OCI-LY7 (cell line): ENCODE measurements around the gene ICOS. TPM values are rescaled to one million over a fixed set of nuclear protein-coding genes. Genes with fewer than 3 reads are reported as not detected.

Experiments
- BruUV-seq: library from RNA; stranded (reverse); fragments of 400-500 nt; replicated peaks from 2 replicates; lab custom pipeline; 2021; lab: Mats Ljungman, UMichigan
- CTCF ChIA-PET: fragments of 300-600 bp; sonication (Branson Sonifier 250); formaldehyde crosslinking; loops from one replicate; lab custom pipeline; 2022; ENCODE audit warnings: antibody characterized with exemption; ENCODE audit not compliant: unreplicated experiment; lab: Charles Lee
- POLR2A ChIA-PET: fragments of 300-600 bp; sonication (Branson Sonifier 250); formaldehyde crosslinking; loops from one replicate; lab custom pipeline; 2022; ENCODE audit warnings: antibody characterized with exemption; lab: Charles Lee
- DNase-seq: peaks from one replicate; pipeline ENCODE4 v3.0.0-alpha.2; 2015; ENCODE audit warnings: low spot score
- H2AFZ ChIP-seq: fragments of 200-600 bp; sonication (generic), shearing (Covaris generic); 2 replicates; pipeline ENCODE4 v1.6.1; 2014; ENCODE audit warnings: mild to moderate bottlenecking, antibody characterized with exemption, low read length, moderate library complexity
- H3K27ac ChIP-seq: fragments of 200-600 bp; sonication (generic); 2 replicates; pipeline ENCODE4 v1.5.1; 2014; ENCODE audit warnings: mixed run types, low read depth, mild to moderate bottlenecking, moderate library complexity, low read length, inconsistent platforms; ENCODE audit not compliant: poor library complexity, severe bottlenecking
- H3K36me3 ChIP-seq: fragments of 200-600 bp; sonication (generic); 2 replicates; pipeline ENCODE4 v1.6.1; 2014; ENCODE audit warnings: mild to moderate bottlenecking, antibody characterized with exemption, low read length, moderate library complexity, mixed read lengths; ENCODE audit not compliant: insufficient read depth
- H3K4me1 ChIP-seq: fragments of 200-600 bp; sonication (generic); 2 replicates; pipeline ENCODE4 v1.5.1; 2014; ENCODE audit warnings: mild to moderate bottlenecking, low read length; ENCODE audit not compliant: insufficient read depth, poor library complexity, severe bottlenecking
- H3K4me2 ChIP-seq: fragments of 200-600 bp; sonication (generic); 2 replicates; pipeline ENCODE4 v1.6.1; 2014; ENCODE audit warnings: mild to moderate bottlenecking, low read length
- H3K4me3 ChIP-seq: fragments of 200-600 bp; sonication (generic); 2 replicates; pipeline ENCODE4 v1.5.1; 2014; ENCODE audit warnings: mild to moderate bottlenecking, low read depth, low read length; ENCODE audit not compliant: poor library complexity, severe bottlenecking
- H3K79me2 ChIP-seq: fragments of 200-600 bp; sonication (generic); 2 replicates; pipeline ENCODE4 v1.6.1; 2016; ENCODE audit warnings: low read depth, mild to moderate bottlenecking, low read length, moderate library complexity, mixed read lengths; ENCODE audit not compliant: insufficient read depth
- H3K9me2 ChIP-seq: fragments of 200-600 bp; sonication (generic); 2 replicates; pipeline ENCODE4 v1.6.1; 2016; ENCODE audit warnings: mild to moderate bottlenecking, low read length, mixed read lengths; ENCODE audit not compliant: insufficient read depth
- H3K9me3 ChIP-seq: fragments of 200-600 bp; sonication (generic); 2 replicates; pipeline ENCODE4 v1.6.1; 2014; ENCODE audit warnings: mild to moderate bottlenecking, mixed run types, low read length, mixed read lengths
- H4K20me1 ChIP-seq: fragments of 200-600 bp; sonication (generic); 2 replicates; pipeline ENCODE4 v1.6.1; 2014; ENCODE audit warnings: mild to moderate bottlenecking, antibody characterized with exemption, low read length, moderate library complexity, mixed read lengths; ENCODE audit not compliant: insufficient read depth
- EZH2phosphoT487 ChIP-seq: fragments of 200-600 bp; sonication (generic); IDR thresholded peaks from 2 replicates; pipeline ENCODE4 v1.6.1; 2018; ENCODE audit warnings: low read depth, borderline replicate concordance, mild to moderate bottlenecking, mixed run types, antibody characterized with exemption, low read length, moderate library complexity, mixed read lengths
- intact Hi-C: fragments of 100-400 bp; cut with micrococcal nuclease; formaldehyde crosslinking; loops from one replicate; pipeline ENCODE4 v1.10.0; 2022; ENCODE audit not compliant: unreplicated experiment
- total RNA-seq, 2 experiments: library from RNA; depleted of rRNA in 1 of 2; stranded (reverse); fragments of >200 nt in 1 of 2; shearing (Covaris generic) in 1 of 2; gene quantifications; 2 replicates each; pipeline ENCODE4 v1.2.3, GENCODE V29; 2014 to 2022
- TF ChIP-seq, protein P1 (sequence below): fragments of 200-600 bp; sonication (generic); conservative IDR thresholded peaks from 2 replicates; pipeline ENCODE4 v1.5.1; 2014; ENCODE audit warnings: mild to moderate bottlenecking, antibody characterized with exemption, low read length, moderate library complexity, mixed read lengths

ICOS gene
- total RNA-seq, 2 experiments from 2014 or later, result not detected

DNA sequence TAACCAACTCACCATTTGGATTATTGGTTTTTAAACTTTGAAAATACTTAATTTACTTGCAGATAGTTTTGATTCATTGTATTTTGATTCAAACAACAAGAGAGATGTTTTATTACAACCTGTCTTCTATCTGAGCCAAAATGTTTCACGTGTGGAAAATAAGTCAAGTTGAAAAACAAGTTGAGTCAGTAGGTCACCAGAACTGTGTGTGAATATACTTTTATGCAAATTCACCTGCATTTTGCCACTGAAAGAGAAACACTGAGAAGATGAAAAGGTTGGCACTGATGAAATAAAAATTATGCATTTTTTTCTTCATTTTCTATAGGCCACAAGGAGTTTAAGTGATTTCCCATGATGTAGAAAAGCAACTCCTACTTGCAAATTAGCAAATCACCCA lies 68.3 kb downstream of the ICOS start:
- H3K79me2 ChIP-seq, result no peaks in the 10 kb centered on the region
- H2AFZ ChIP-seq, result no peak overlapping the region; the same call in 1 of the 2 replicates
- no peaks in the 10 kb centered on the region for H3K9me3 ChIP-seq
- no peak overlapping the region for H3K4me3 ChIP-seq
- ChIA-PET CTCF (no interaction called here), POLR2A (no interaction called here)
- H4K20me1 ChIP-seq, result no peaks in the 10 kb centered on the region
- H3K9me2 ChIP-seq, result no peaks in the 10 kb centered on the region
- H3K4me1 ChIP-seq, result peaks cover 6% of the 10 kb centered on the region
- no peak for DNase-seq
- no peak overlapping the region for H3K27ac ChIP-seq
- no peaks in the 10 kb centered on the region for H3K36me3 ChIP-seq
- H3K4me2 ChIP-seq, result no peak overlapping the region
- intact Hi-C loops, result no loop called here
- TF ChIP-seq EZH2phosphoT487, result no peak
- TF ChIP-seq, protein P1, sequence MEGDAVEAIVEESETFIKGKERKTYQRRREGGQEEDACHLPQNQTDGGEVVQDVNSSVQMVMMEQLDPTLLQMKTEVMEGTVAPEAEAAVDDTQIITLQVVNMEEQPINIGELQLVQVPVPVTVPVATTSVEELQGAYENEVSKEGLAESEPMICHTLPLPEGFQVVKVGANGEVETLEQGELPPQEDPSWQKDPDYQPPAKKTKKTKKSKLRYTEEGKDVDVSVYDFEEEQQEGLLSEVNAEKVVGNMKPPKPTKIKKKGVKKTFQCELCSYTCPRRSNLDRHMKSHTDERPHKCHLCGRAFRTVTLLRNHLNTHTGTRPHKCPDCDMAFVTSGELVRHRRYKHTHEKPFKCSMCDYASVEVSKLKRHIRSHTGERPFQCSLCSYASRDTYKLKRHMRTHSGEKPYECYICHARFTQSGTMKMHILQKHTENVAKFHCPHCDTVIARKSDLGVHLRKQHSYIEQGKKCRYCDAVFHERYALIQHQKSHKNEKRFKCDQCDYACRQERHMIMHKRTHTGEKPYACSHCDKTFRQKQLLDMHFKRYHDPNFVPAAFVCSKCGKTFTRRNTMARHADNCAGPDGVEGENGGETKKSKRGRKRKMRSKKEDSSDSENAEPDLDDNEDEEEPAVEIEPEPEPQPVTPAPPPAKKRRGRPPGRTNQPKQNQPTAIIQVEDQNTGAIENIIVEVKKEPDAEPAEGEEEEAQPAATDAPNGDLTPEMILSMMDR, result no peak
- BruUV-seq, result no TSS peak

DNA sequence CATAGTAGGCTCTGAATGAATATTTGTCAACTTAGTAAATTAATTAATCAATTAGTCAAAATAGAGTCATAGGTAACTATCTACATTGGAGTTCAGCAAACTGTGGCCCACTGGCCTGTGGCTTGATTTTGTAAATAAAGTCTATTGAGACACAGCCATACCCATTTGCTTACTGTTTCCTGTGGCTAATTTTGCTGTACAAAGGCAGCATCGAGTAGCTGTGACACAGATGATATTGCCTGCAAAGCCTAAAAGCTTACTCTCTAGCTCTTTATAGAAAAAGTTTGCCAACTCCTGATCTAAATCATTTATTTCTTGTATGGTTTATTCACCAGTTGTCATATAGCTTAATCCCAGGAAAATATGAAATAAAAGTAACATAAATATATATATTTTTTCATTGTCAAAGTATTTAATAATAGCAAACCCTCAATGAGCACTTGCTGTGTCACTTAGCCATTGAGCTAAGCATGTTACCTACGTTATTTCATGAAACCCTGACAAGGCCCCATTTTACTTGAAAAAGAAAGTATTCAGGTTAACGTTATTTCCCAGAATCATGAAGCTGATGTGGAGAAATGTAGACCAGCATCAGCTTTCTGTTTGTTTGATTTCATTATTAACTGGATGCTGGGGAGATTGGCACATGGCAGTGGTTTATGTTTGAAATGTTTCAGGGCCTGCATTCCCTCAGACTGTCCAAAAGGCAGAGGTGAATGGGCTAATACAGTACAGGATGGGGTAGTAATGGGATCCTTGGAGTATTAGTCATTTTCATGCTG lies 69.6 kb downstream of the ICOS start:
- H3K4me3 ChIP-seq, result no peak overlapping the region
- peak overlapping the region; percentile 4; the same call in 1 of the 2 replicates for H2AFZ ChIP-seq
- H3K36me3 ChIP-seq, result no peaks in the 10 kb centered on the region
- no peaks in the 10 kb centered on the region for H3K79me2 ChIP-seq
- no TSS peak for BruUV-seq
- TF ChIP-seq, protein P1, result no peak
- no peak for TF ChIP-seq EZH2phosphoT487
- H3K4me1 ChIP-seq, result peaks cover 6% of the 10 kb centered on the region
- H3K9me3 ChIP-seq, result no peaks in the 10 kb centered on the region
- H3K4me2 ChIP-seq, result no peak overlapping the region
- no peak overlapping the region for H3K27ac ChIP-seq
- POLR2A ChIA-PET, result interaction anchor here (1.0 kb wide), 1 partner anchor 62 kb away, joined by 3 read pairs; no protein-coding TSS in a partner anchor
- no peaks in the 10 kb centered on the region for H4K20me1 ChIP-seq
- intact Hi-C loops, result no loop called here
- CTCF ChIA-PET, result no interaction called here
- DNase-seq, result no peak
- H3K9me2 ChIP-seq, result no peaks in the 10 kb centered on the region

DNA sequence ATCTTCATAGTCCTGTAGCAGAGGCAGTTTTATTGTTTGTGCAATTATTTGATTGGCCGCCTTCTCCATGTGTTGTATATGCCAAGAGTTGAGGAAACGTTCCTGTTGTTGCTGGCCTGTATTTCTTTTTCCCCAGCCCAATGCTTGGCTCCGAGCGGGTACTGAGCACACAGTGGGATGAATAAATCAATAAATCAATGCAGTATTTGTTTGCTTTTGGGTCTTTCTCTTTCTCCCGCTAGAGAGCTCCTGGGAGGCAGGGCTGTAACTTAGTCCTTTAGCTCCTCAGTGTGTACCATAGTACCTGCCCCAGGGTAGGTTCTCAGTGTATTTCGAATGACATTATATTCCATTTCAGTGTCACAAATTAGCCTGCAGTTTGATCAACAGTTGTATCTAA lies 71.8 kb downstream of the ICOS start:
- intact Hi-C loops, result no loop called here
- Histone ChIP-seq H3K27ac (no peak overlapping the region), H4K20me1 (no peaks in the 10 kb centered on the region), H3K9me3 (no peaks in the 10 kb centered on the region), H3K9me2 (no peaks in the 10 kb centered on the region), H3K4me2 (no peak overlapping the region), H3K4me3 (no peak overlapping the region), H3K79me2 (no peaks in the 10 kb centered on the region), H3K4me1 (peaks cover 6% of the 10 kb centered on the region), H3K36me3 (no peaks in the 10 kb centered on the region), H2AFZ (no peak overlapping the region)
- no TSS peak for BruUV-seq
- TF ChIP-seq, protein P1, result no peak
- no peak for TF ChIP-seq EZH2phosphoT487
- ChIA-PET POLR2A (interaction anchor here (0.6 kb wide), 1 partner anchor 1529 kb away, joined by 3 read pairs; no protein-coding TSS in a partner anchor), CTCF (no interaction called here)
- DNase-seq, result no peak
